Central memory CD8-positive, alpha-beta T cell (primary cell): Measurements from ENCODE around the gene ENTPD2.

Source experiments
- ATAC-seq: fragments of 150-1000 bp; cut with Tn5 transposase; replicated peaks from 2 replicates; pipeline ENCODE4 v1.10.0; 2022; ENCODE audit warnings: mild to moderate bottlenecking, moderate FRiP score, moderate number of reproducible peaks; ENCODE audit not compliant: poor library complexity, severe bottlenecking; ENCODE audit errors: extremely low read depth
- DNase-seq, 2 donors: peaks; one replicate each; pipeline ENCODE4 v3.0.0; 2021; ENCODE audit warnings: low spot score in 2 of 2
- H3K27ac Mint-ChIP-seq: one replicate; pipeline ENCODE4 v1.8.0; 2022; ENCODE audit warnings: low read depth, mild to moderate bottlenecking, moderate library complexity, mixed read lengths
- H3K27me3 Mint-ChIP-seq: one replicate; pipeline ENCODE4 v1.8.0; 2022; ENCODE audit warnings: mixed read lengths
- H3K36me3 Mint-ChIP-seq: one replicate; pipeline ENCODE4 v1.8.0; 2022; ENCODE audit warnings: mild to moderate bottlenecking, moderate library complexity, mixed read lengths; ENCODE audit not compliant: insufficient read depth
- H3K4me1 Mint-ChIP-seq: one replicate; pipeline ENCODE4 v1.8.0; 2022; ENCODE audit warnings: mixed read lengths
- H3K4me3 Mint-ChIP-seq: one replicate; pipeline ENCODE4 v1.8.0; 2022; ENCODE audit warnings: mild to moderate bottlenecking, moderate library complexity, mixed read lengths
- H3K9me3 Mint-ChIP-seq: one replicate; pipeline ENCODE4 v1.8.0; 2022; ENCODE audit warnings: mixed read lengths

The ENTPD2 gene

DNA sequence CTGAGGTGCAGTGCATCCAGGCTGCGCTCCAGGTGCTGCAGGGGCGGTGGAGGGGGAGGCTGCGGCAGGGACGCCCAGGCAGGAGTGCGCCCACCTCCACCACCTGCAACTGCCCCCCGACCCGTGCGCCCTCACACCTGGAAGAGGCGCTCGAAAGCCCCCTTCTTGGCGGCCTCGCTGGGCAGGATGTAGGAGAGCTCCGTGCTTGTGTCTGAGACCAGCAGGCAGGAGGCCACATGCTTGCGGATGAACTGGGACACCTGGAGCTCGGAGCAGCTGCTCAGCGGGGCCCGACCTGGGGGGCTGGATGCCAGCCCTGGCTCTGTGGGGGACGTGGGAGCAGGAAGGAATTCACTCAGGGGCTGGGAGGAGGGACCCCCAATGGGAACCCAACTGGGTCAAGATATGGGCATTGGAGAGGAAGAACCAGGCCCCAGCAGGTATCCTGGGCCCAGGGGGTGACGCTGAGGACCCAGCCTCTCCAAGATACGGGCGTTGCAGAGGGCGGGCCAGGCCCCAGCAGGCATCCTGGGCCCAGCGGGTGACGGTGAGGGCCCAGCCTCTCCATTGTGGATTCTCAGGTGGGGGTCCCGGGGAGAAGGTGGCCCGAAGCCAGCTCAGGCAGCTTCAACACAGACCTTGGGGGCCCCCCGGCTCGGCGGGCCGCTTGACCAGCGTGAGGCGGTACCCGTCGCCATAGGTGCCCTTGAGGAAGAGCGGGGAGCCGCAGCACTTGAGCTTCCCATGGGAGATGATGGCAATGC is 38.9 kb downstream of the ENTPD2 start:
- Mint-ChIP-seq H3K4me1 (no peaks in the 10 kb centered on the region), H3K36me3 (peaks cover 8% of the 10 kb centered on the region), H3K27ac (no peak overlapping the region), H3K27me3 (no peaks in the 10 kb centered on the region), H3K9me3 (no peaks in the 10 kb centered on the region), H3K4me3 (no peak overlapping the region)
- DNase-seq (no peak), ATAC-seq (no peak)

- Mint-ChIP-seq H3K9me3 (no peaks in the 10 kb centered on the region), H3K4me3 (no peak overlapping the region), H3K27ac (no peak overlapping the region), H3K36me3 (peaks cover 11% of the 10 kb centered on the region), H3K27me3 (no peaks in the 10 kb centered on the region), H3K4me1 (no peaks in the 10 kb centered on the region)
- ATAC-seq, result no peak
- DNase-seq, result no peak
Measured at GRCh38 chr9:137014166-137014565, 39.7 kb downstream of the ENTPD2 start.

- Mint-ChIP-seq H3K36me3 (peaks cover 11% of the 10 kb centered on the region), H3K27ac (no peak overlapping the region), H3K27me3 (no peaks in the 10 kb centered on the region), H3K9me3 (no peaks in the 10 kb centered on the region), H3K4me1 (no peaks in the 10 kb centered on the region), H3K4me3 (no peak overlapping the region)
- DNase-seq (no peak), ATAC-seq (no peak)
Measured at GRCh38 chr9:137013571-137013940, 40.3 kb downstream of the ENTPD2 start.

GRCh38 chr9:137012694-137013570 is 40.9 kb downstream of the ENTPD2 start:
- DNase-seq (no peak), ATAC-seq (no peak)
- Mint-ChIP-seq H3K4me3 (no peak overlapping the region), H3K27me3 (no peaks in the 10 kb centered on the region), H3K9me3 (no peaks in the 10 kb centered on the region), H3K4me1 (no peaks in the 10 kb centered on the region), H3K27ac (no peak overlapping the region), H3K36me3 (peaks cover 11% of the 10 kb centered on the region)

GRCh38 chr9:137011907-137012675 is 41.8 kb downstream of the ENTPD2 start:
- Mint-ChIP-seq H3K27ac (no peak overlapping the region), H3K27me3 (no peaks in the 10 kb centered on the region), H3K9me3 (no peaks in the 10 kb centered on the region), H3K4me1 (no peaks in the 10 kb centered on the region), H3K36me3 (peaks cover 11% of the 10 kb centered on the region), H3K4me3 (no peak overlapping the region)
- ATAC-seq (no peak), DNase-seq (no peak)

DNA sequence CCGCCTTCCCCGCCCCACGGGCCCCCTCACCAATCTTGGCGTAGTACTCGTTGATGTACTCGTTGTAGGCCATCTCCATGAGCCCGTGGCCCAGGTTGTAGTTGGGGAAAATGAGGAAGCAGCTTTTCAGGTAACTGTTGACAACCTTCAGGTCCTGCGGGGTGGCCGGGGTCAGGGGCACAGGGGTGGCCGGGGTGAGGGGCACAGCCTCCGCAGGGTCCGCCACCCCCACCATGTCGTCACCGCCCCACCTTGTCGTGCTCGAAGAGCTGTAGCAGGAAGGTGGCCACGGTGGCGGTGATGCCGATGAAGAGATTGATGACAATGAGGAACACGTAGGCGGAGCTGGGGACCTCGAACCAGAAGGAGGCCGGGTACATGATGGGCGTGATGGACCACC is 42.7 kb downstream of the ENTPD2 start:
- DNase-seq, result no peak
- Mint-ChIP-seq H3K4me1 (peaks cover 6% of the 10 kb centered on the region), H3K27ac (no peak overlapping the region), H3K4me3 (no peak overlapping the region), H3K27me3 (no peaks in the 10 kb centered on the region), H3K9me3 (no peaks in the 10 kb centered on the region), H3K36me3 (peaks cover 11% of the 10 kb centered on the region)
- no peak for ATAC-seq

DNA sequence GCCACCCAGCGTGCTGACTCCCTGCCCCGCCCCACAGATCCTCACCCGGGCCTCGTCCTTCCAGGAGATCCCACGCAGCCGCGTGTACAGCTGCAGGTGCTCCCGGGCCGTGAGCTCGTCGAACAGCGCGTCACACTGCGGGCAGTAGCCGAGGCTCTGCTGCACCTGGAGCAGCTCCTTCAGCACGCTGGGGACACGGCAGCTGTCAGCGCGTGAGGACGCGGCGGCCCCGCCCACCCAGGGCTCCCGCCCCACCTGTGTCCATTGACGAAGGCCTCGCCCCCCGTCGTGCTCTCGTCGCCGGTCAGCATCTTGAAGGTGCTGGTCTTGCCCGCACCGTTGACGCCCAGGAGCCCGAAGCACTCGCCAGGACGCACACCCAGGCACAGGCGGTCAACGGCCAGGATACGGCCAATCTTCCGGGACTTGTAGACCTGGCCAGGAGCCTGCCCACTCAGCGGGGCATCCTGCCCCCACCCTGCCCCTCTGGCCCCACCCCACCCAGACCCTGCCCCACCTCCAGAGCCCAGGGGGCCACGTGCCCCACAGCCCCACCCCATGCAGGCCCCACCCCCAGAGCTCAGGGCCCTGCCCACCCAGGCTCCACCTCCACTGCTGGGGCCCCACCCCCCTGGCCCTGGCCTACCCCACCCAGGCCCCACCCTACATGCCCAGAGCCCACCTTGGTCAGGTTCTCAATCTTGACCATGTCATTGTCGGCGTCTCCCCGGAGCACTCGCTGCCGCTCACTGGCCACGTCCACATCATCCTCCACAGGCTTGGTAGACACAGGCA is 43.7 kb downstream of the ENTPD2 start:
- Mint-ChIP-seq H3K27ac (no peak overlapping the region), H3K36me3 (peaks cover 11% of the 10 kb centered on the region), H3K9me3 (no peaks in the 10 kb centered on the region), H3K27me3 (no peaks in the 10 kb centered on the region), H3K4me3 (no peak overlapping the region), H3K4me1 (peaks cover 8% of the 10 kb centered on the region)
- DNase-seq (no peak), ATAC-seq (no peak)

DNA sequence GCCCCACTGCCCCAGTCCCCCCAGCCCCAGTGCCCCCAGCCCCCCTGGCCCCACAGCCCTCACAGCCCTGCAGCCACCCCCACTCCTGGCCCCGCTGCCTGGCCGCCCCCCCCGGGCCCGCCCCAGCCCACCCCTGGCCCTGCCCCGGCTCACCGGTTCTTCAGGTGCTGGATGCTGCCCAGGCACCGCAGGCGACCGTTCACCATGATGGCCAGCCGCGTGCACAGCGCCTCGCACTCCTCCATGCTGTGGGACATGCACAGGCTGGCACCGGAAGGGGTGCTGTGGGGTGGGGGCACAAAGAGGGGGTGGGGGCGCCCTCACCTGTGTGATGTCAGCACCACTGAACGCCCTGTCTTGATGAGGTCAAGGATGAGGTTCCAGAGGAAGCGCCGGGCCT is 44.6 kb downstream of the ENTPD2 start:
- ATAC-seq, result no peak
- Mint-ChIP-seq H3K27me3 (no peaks in the 10 kb centered on the region), H3K27ac (no peak overlapping the region), H3K36me3 (peaks cover 11% of the 10 kb centered on the region), H3K9me3 (no peaks in the 10 kb centered on the region), H3K4me1 (peaks cover 17% of the 10 kb centered on the region), H3K4me3 (no peak overlapping the region)
- DNase-seq, result no peak

- H3K4me1 Mint-ChIP-seq, result peaks cover 17% of the 10 kb centered on the region
- no peak for ATAC-seq
- no peak overlapping the region for H3K27ac Mint-ChIP-seq
Measured at GRCh38 chr9:137008312-137008711, 45.5 kb downstream of the ENTPD2 start.

DNA sequence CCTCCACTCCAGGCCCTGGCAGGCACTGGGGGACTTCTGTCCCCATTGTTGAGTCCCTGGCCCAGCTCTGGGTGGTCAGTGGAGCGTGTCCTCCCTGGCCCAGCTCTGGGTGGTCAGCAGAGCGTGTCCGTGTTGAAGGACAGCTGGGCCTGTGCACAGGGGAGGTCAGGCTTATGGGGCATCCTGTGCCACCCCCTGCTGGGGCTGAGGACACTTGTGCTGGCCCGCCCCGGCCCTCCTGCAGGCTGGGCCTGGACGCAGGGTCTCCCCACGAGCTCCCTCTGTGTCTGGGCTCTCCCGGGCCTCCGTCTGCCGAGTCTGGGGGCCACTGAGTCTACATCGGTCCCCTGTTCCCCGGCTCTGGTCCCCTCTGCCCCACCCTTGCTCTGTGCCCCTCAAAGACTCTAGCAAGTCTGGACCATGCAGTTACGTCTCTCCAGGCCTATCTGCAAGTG is 46.0 kb downstream of the ENTPD2 start:
- DNase-seq (no peak), ATAC-seq (no peak)
- H3K9me3 Mint-ChIP-seq, result no peaks in the 10 kb centered on the region
- H3K4me3 Mint-ChIP-seq, result no peak overlapping the region
- H3K4me1 Mint-ChIP-seq, result peaks cover 17% of the 10 kb centered on the region
- H3K36me3 Mint-ChIP-seq, result peaks cover 11% of the 10 kb centered on the region
- no peaks in the 10 kb centered on the region for H3K27me3 Mint-ChIP-seq
- H3K27ac Mint-ChIP-seq, result no peak overlapping the region

More at GRCh38 chr9:137008312-137008711, 45.5 kb downstream of the ENTPD2 start:
- Mint-ChIP-seq H3K4me3 (no peak overlapping the region), H3K27me3 (no peaks in the 10 kb centered on the region), H3K36me3 (peaks cover 11% of the 10 kb centered on the region), H3K9me3 (no peaks in the 10 kb centered on the region)
- DNase-seq, result no peak

DNA sequence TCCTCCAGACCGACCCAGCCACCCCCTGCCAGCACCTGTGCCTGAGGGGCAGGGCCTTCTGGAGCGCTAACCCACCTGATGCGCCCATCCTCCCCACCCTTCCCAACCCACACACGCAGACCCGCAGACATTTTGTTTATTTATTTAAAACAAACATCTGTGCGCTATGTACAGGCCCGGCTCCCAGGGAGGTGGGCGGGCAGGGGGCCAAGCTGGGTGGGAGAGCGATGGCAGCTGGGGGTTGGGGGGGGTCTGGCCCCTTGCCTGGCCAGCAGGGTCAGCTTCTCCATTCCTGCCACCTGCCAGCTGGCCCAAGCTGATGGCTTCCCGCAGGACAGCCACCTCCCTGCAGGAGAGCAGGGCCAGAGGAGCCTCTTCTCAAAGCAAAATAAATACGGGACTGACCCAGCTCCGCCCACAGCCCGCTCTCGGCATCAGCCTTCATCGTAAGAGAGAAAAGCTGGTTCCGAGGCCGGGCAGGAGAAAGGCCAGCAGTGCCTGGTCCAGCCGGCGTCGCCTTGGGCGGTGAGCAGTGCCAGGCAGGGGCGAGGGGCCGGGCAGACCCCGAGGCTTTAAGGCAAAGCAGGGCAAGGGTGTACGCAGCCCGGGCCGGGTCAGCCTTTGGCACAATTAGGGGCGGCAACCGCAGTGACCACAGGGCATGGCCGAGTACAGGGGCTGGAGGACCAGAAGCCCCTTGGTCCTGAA is 46.6 kb downstream of the ENTPD2 start:
- H3K4me3 Mint-ChIP-seq, result no peak overlapping the region
- H3K36me3 Mint-ChIP-seq, result peaks cover 12% of the 10 kb centered on the region
- no peak overlapping the region for H3K27ac Mint-ChIP-seq
- DNase-seq (no peak), ATAC-seq (no peak)
- peaks cover 17% of the 10 kb centered on the region for H3K4me1 Mint-ChIP-seq
- H3K9me3 Mint-ChIP-seq, result no peaks in the 10 kb centered on the region
- no peaks in the 10 kb centered on the region for H3K27me3 Mint-ChIP-seq
